GM19324 (cell line): ENCODE data around the gene CTDSP2.
"Not testable (repeated sequence)": the region's sequence is repeated elsewhere in the genome, so short reads cannot be mapped to it uniquely, and the experiment has no call there.

Experiments used
- ATAC-seq: cut with Tn5 transposase; IDR thresholded peaks from one replicate; pipeline ENCODE4 v1.9.1; 2021; ENCODE audit warnings: mild to moderate bottlenecking, moderate library complexity; ENCODE audit not compliant: unreplicated experiment, low FRiP score

Gene CTDSP2

GRCh38 chr12:57882575-57882974 is 36.0 kb upstream of the CTDSP2 start:
- ATAC-seq = no peak

GRCh38 chr12:57881475-57881874 is 34.9 kb upstream of the CTDSP2 start:
- ATAC-seq = no peak

GRCh38 chr12:57881035-57881434 is 34.5 kb upstream of the CTDSP2 start:
- not testable (repeated sequence) for ATAC-seq

GRCh38 chr12:57877876-57878275 is 31.3 kb upstream of the CTDSP2 start:
- no peak for ATAC-seq

DNA sequence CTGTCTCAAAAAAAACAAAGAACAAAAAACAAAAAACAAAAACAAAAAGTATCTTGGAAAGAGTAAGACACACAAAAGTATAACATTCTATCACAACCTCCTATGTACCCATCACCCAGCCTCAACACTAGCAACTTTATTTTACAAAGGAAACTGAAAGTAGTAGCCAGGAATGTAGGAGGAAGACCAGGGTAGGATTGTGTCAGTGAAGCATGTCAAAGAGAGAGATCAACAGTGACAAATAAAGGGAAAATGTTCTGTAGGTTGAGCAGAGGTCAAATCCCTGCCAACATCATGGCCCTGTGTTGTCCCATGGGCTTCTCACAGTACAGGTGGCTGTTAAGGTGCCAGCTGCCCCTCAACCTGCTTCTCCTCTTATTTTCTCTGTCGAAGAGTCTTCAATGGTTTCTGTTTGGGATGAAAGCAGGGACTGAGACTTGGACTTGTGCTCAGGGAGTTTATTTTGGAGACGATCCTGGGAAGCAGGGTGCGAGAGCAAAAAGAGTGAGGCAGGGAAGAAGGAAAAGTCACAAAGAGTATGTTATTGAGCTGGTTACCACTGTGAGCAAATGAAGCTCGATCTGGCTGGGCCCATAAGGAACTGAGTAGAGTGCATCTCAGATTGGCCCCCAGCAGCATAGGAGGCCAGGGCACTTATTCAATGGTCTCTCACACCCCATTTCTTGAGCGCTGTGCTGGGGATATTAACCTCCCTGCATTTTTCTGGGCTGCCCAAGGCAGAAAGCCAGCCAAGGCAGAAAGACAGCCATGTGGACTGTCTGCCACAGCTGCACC is 29.4 kb upstream of the CTDSP2 start:
- no peak for ATAC-seq

DNA sequence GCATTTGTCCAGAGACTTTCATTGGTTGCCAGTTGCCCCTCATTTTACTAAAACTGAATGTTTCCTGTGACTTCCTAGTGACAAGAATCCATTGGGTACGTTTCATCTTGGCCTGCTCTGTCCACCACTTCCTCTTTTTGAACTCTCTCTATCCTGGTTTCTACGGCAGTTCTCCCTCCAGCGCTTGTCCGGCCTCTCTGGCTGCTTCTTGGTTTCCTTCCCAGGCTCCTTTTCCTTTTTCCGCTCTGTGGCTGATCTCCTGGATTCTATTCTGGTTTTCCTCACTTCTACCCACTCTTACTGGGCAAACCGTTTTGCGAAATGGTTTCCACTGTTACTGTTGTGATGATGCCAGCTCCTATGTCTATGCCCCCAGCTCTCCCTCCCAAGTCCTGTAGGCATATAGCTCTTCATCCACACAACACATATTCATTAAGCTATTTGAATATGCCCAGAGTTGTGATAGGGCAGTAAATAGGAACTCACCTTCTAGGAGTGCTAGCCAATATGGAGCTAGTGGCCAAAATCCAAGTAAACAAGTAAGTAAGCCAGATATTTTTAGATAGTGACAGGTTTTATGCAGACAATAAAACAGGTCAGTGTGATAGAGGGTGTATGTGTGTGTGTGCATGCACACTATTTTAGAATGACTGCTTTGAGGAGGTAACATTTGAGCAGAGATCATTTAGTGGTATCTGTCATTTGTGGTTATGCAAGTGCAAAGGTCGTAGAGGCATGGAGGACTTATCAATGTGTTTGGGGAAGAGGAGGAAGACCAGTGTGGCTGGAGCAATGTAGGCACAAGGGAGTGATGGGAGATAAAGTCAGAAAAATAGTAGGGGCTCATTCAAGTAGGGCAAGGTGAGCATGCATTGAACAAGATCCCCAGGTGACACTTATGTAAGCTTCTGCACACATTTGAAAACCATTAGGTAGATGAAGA is 27.9 kb upstream of the CTDSP2 start:
- no peak for ATAC-seq

DNA sequence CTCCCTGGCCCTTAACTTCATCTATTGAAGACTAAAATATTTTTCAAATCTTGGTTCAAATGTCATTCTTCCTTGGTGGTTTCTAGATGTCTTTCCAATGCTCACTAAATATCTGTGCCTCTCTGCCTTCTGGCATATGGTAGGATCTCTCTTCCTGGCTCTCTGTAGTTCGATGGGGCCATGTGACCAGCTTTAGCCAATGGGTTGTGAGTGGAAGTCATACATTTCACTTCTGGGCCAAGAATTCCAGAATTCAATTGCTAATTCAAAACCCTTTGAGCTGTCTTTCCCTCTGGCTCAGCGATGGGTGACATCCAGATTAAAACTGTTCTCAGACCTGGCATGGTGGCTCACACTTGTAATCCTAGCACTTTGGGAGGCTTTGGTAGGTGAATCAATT is 25.8 kb upstream of the CTDSP2 start:
- ATAC-seq = no peak

GRCh38 chr12:57869927-57870318 is 23.4 kb upstream of the CTDSP2 start:
- no peak for ATAC-seq

DNA sequence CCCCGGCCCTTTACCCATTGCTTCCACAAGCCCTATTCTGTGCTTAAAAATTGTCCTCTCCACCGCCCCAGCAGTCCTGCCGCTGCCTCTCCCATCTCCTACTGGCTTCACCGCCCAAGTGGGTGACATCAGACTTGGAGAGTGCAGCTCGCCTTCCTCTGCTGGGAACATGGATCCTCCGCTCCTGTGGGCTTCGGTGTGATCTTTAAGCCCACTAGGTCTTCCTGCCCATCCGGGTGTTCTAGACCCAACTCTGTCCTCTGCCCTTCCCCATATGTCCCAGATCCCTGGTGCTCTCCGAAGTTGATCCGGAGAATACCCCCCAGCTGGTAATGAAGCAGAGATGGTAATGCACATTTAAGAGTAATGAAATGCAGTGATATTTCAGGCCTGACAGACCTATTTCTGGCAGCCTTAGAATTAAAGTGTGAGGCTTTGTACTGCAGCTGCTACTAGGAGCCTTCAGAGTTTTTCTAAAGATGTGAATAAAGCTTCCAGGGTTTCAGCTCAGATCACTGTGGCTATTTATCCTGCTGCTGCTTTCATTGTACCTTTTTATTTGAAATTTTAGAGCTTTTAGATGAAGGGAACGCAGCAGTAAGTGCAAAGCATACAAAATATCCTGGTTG is 22.9 kb upstream of the CTDSP2 start:
- no peak for ATAC-seq

- no peak for ATAC-seq
These were observed 22.3 kb upstream of the CTDSP2 start for GRCh38 chr12:57868851-57869268.

DNA sequence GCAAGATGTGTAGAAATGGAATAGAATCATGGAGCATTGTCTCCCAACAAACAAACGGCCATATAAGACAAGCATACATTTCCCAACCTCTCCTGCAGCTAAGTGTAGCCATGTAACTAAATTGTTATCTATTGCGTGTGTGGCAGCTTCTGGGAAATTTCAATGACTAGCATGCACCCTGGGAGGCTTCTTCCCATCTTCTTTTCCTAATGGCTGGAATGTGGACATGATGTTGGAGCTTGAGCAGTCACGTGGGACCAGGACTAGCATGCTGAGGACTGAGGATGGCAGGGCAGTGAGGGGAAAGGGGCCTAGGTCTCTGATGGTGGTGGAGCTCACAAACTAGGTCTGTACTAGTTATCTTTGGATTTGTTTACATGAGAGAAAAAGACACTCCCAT is 21.7 kb upstream of the CTDSP2 start:
- no peak for ATAC-seq

DNA sequence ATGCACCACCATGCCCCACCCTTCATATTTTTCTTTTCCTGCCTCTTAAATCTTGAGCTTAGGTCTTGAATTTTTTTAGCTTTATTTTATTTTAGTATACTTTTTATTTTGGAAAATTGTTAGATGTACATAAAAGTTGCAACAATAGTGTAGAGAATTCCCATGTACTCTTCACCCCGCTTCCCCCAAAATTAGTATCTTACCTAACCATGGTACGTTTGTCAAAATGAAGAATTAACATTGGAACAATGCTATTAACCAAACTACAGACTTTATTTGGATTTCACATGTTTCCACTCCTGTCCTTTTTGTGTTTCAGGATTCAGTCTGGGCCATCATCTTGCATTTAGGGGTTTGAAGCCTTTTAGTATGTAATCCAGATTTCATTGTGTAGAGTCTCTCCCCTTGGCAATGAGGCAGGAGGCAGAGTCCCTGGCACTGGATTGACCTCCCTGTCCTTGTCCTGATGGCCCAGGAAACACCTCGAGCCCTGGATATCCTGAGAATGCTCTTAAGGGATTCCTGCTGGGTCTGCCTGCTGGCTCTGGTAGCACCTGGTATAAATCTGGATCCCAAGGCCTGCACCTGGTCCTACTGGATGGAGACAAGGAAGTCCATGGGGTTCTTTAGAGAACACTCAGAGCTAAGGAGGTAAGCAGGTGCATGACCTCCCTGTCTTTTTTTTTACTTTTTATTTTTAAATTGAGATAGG is 19.9 kb upstream of the CTDSP2 start:
- no peak for ATAC-seq

GRCh38 chr12:57865084-57865751 is 18.7 kb upstream of the CTDSP2 start:
- ATAC-seq = peak; percentile 66

DNA sequence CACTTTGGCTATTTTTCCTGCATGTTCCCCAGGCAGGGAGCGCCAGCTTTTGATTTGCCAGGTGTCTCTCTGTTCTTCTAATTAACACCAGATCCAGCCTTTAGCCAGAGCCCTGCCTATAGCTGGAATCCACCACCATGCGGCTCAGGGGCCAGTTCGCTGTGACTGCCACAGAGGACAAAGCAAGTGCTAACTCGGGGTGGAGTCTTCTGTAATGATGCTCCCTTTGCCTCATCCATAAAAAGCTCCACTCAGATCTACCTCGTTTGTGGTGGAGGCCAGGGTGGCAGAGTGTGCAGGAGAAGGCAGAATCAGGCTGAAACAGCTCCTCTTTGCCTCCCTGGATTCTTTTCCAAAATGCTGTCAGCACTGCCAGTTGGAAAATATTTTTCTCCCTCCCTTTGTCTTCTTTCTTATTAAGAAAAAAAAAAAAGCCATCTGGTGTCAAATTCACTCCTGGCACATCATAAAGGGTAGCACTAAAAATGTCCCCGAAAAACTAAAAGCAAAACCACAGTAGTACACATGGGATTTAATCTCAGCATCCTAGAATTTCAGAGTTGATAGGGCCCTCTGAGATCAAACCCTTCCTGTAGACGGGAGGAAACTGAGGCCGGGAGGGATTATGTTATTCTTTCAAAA is 18.0 kb upstream of the CTDSP2 start:
- no peak for ATAC-seq

GRCh38 chr12:57863676-57864075 is 17.1 kb upstream of the CTDSP2 start:
- ATAC-seq = no peak

- ATAC-seq = no peak
These were observed 15.4 kb upstream of the CTDSP2 start for GRCh38 chr12:57861967-57862366.

DNA sequence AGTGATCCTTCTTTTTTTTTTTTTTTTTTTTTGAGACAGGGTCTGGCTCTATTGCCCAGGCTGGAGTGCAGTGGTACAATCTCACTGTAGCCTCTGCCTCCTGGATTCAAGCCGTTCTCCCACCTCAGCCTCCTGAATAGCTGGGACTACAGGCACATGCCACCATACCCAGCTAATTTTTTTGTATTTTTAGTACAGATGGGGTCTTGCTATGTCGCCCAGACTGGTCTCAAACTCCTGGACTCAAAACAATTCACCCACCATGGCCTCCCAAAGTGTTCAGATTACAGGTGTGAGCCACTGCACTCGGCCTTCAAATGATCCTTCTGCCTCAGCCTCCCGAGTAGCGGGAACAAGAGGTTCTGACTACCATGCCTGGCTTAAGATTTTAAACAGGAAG is 14.4 kb upstream of the CTDSP2 start:
- not testable (repeated sequence) for ATAC-seq

GRCh38 chr12:57859121-57859520 is 12.6 kb upstream of the CTDSP2 start:
- no peak for ATAC-seq

- ATAC-seq = not testable (repeated sequence)
These were observed 11.6 kb upstream of the CTDSP2 start for GRCh38 chr12:57858123-57858522.
